CMK (cell line): ENCODE measurements around the gene NF1.
"Not testable (repeated sequence)": the region's sequence is repeated elsewhere in the genome, so short reads cannot be mapped to it uniquely, and the experiment has no call there.

Source experiments
- DNase-seq: peaks from one replicate; pipeline ENCODE4 v3.0.0-alpha.2; 2010; ENCODE audit warnings: low read depth

NF1 gene, protein sequence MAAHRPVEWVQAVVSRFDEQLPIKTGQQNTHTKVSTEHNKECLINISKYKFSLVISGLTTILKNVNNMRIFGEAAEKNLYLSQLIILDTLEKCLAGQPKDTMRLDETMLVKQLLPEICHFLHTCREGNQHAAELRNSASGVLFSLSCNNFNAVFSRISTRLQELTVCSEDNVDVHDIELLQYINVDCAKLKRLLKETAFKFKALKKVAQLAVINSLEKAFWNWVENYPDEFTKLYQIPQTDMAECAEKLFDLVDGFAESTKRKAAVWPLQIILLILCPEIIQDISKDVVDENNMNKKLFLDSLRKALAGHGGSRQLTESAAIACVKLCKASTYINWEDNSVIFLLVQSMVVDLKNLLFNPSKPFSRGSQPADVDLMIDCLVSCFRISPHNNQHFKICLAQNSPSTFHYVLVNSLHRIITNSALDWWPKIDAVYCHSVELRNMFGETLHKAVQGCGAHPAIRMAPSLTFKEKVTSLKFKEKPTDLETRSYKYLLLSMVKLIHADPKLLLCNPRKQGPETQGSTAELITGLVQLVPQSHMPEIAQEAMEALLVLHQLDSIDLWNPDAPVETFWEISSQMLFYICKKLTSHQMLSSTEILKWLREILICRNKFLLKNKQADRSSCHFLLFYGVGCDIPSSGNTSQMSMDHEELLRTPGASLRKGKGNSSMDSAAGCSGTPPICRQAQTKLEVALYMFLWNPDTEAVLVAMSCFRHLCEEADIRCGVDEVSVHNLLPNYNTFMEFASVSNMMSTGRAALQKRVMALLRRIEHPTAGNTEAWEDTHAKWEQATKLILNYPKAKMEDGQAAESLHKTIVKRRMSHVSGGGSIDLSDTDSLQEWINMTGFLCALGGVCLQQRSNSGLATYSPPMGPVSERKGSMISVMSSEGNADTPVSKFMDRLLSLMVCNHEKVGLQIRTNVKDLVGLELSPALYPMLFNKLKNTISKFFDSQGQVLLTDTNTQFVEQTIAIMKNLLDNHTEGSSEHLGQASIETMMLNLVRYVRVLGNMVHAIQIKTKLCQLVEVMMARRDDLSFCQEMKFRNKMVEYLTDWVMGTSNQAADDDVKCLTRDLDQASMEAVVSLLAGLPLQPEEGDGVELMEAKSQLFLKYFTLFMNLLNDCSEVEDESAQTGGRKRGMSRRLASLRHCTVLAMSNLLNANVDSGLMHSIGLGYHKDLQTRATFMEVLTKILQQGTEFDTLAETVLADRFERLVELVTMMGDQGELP (N-terminal part only)

GRCh38 chr17:31094600-31095235, at the start of gene NF1:
Gene NF1, plus strand, starts transcription at chr17:31094977. Its CDS starts 333 bp downstream, at chr17:31095310.
- DNase-seq, result peak; percentile 75

DNA sequence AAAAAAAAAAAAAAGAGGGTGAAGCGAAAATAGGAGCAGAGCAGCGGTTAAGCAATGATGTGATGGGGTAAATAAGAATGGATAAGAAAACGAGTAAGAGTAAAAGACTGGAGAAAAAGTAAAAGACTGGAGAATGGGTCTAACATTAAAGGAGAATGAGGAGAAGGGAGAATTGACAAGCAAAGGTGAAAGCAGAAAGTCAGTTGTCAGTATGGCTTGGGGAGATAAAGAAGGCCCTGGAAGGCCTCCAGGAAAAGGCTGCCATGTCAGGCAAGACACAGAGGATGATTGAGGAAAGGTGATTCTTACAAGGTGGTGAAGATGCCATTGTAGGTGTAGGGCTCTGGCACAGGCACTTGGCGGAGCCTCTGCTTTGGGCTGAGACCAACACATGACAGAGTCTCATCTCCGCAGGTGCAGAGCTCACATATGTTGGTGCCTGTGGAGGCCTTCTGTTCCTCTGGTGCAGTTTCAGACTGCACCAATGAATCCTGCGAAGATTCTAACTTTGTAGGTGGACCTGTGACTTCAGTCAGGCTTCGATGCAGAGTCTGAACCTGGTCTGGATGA, 47.8 kb upstream of the NF1 start:
- not testable (repeated sequence) for DNase-seq

DNA sequence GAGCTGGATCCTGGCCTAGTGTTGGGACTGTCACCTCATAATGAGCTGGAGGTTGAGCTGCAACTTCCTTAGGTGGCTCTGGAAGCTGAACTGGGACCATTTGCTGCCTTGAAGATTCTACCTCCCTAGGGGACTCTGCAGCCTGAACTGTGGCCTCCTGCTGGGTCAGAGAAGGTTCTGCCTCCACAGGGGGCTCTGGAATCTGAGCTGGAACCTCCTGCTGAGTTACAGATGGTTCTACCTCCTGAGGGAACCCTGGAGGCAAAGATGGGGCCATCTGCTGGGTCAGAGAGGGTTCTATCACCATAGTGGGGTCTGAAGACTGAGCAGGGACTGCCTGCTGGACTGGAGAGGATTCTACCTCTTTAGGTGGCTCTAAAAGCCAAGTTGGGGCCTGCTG, 46.6 kb upstream of the NF1 start:
- DNase-seq, result no peak

- no peak for DNase-seq
Measured at GRCh38 chr17:31048780-31049179, 46.0 kb upstream of the NF1 start.

DNA sequence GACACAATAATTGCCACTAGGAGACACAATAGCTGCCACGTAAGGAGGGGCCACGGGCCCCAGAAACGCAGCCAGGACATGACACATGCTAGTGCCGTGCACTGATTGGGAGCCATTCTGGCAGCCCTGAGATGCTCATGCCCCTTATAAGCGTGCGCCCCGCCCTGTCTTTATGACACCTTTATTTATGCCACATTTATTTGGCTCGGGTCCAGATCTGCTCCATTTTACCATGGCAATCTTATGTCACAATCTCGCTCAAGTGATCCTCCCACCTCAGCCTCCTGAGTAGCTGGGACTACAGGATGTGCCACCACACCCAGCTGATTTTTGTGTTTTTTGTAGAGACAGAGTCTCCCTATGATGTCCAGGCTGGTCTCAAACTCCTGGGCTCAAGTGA, 43.8 kb upstream of the NF1 start:
- no peak for DNase-seq

DNA sequence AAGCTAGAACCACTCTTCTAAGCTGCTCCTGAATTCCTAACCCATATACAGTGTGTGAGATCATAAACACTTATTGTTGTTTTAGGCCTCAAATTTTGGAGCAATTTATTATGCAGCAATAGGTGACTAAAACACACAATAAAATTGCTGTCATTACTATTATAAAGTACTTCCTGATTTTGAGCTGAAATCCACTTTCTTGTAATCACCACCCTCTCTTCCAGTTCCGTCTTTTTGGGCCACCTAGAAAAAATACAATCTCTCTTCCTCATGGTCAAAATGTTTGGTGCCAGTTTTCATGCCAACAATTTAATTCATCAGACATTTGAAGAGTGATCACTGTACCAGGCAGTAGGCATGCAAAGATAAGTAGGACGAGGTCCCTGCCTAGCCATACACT, 43.3 kb upstream of the NF1 start:
- no peak for DNase-seq

GRCh38 chr17:31052187-31052889, 42.4 kb upstream of the NF1 start:
- DNase-seq, result no peak

DNA sequence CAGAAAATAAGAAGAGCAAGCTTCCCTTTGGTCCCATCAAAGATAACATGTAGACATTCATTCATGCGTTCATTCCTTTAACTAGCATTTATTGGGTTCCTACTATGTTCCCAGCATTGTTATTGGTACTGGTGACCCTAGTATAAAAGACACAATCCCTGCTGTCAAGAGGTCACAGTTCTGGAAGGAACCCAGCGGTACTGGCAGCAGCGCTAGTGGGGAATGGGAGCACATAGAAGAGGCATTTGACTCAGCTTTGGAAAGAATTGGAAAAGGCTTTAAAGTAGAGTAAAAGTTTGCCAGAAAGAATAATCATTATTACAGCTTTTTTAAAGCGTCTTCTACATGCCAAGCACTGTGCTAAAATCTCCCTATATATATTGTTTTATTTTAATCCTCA, 41.7 kb upstream of the NF1 start:
- no peak for DNase-seq

DNA sequence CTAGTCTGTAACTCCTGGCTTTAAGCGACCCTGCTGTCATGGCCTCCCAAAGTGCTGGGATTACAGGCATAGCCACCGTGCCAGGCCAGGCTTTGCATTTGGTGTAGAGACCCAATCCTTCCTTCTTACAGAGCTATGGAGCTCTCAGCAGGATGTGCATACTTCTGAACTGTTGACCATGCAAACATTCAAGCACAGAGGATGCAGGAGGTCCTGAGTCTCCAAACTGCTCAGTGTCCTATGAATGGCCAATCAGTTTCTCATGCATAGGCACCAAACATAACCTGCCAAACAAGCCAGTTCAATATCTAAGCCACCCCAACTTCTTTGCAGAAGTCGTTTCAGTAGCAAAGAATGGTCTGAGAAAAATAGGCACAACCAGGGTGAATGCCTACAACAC, 40.0 kb upstream of the NF1 start:
- no peak for DNase-seq

DNA sequence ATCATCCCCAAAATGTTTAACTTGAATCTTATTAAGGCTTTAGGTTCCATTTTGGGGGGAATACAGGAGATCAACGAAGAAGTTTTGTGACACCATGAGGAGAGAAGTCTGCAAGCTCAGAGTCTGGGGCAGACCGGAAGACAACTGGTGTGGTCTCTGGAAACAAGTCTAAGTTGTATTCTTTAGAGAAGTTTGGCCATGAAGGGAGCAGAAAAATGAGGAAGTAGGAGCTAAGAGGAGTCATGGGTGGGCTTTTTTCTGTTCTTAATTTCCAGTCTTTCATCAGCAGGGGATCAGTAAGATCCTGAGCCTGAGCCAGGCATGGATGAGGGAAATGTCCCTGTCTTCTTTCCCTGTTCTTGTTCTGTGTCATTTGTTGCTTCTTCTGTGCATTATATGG, 35.8 kb upstream of the NF1 start:
- DNase-seq, result no peak

- DNase-seq, result no peak
Measured at GRCh38 chr17:31060791-31061550, 33.8 kb upstream of the NF1 start.

DNA sequence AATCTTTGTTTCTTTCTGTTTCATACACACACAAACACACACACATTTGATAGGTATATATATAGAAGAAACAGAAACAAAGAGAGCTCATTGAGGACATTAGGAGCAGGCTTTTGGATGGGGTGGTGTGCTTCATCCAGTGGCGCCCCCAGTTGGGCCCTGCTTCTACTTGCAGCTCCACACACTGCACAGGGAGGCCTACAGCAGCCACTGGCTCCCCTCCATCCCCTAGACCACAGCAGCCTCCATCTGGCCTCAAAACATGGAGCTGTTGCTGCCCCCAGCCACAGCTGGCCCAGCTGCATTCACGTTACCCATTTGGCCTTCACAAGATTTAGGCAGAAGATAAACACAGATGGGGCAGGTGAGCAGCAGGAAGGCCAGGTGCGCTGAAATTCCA, 33.1 kb upstream of the NF1 start:
- DNase-seq, result no peak

- no peak for DNase-seq
Measured at GRCh38 chr17:31062346-31062745, 32.4 kb upstream of the NF1 start.

DNA sequence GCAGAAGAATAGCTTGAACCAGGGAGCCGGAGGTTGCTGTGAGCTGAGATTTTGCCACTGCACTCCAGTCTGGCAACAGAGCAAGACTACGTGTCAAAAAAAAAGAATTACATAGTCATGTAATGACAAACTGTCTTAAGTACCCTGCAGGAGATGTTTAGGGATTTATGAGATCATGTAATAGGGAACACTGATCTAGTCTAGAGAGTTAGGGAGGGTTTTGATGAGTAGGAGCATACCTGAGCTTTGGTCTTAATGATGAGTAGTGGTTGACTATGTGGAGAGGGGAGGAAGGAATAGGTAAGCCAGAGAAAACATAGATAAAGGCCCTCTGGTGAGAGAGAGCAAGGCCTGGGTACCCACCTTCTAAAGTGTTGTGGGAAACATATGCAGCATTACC, 30.1 kb upstream of the NF1 start:
- DNase-seq, result no peak

DNA sequence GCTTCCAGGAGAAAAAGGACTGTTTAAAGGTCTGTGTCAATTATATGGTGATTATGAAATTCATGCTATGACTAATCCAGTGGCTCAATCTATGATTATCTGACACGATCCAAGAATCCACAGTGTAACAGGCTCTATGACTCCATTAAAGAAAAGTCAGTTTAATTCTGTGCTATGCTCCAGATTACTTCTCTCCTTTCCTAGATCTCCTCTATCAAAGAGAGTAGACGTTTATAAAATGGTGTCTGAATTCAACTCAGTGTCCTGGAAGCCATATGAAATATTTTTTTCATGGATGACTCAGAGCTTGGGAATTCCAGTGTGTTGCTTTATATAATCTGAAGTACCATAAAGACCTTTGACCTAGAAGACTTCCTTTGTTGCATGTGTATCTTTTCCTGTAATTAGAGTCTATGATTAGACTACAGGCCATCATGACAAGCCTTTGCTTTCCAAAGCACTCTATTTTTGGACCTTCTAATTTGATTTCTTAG, 27.0 kb upstream of the NF1 start:
- DNase-seq, result no peak

- DNase-seq, result no peak
Measured at GRCh38 chr17:31068291-31068690, 26.5 kb upstream of the NF1 start.

DNA sequence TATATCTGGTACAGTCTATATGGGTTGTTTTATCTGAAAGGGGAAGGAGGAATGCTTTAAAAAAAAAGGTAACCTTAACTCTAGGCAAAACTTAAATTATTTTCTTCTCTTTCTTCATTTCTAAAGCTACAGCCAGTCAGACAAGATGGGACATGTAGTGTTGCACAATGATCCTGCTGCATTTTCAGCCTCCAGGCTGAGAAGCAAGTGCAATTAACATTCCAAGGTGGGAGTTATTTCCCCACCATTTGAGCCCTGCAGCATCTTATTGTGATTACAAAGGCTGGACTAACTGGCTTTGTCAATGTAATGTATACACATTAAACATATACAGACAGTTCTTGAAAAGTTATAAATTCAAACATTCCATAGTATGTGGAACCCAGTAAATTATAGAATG, 22.6 kb upstream of the NF1 start:
- DNase-seq, result no peak

DNA sequence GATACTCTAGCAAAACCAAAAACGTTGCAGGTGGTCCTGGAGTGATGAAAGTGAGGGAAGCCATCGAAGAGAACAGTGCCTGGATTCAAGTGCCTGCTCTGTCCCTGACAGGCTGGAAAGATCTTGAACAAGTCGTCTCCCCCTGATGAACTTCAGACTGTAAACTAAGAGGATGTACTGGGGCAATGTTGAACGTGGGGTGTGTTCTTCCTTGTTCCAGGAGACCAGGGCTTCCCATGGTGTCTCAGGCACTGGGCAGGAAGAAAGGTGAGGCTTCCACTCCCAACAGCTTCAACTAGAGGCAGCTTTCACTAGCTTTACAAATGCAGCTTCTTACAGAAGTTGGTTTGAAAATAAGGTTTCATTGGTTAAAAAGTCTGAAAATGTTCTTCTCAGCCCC, 21.4 kb upstream of the NF1 start:
- no peak for DNase-seq

DNA sequence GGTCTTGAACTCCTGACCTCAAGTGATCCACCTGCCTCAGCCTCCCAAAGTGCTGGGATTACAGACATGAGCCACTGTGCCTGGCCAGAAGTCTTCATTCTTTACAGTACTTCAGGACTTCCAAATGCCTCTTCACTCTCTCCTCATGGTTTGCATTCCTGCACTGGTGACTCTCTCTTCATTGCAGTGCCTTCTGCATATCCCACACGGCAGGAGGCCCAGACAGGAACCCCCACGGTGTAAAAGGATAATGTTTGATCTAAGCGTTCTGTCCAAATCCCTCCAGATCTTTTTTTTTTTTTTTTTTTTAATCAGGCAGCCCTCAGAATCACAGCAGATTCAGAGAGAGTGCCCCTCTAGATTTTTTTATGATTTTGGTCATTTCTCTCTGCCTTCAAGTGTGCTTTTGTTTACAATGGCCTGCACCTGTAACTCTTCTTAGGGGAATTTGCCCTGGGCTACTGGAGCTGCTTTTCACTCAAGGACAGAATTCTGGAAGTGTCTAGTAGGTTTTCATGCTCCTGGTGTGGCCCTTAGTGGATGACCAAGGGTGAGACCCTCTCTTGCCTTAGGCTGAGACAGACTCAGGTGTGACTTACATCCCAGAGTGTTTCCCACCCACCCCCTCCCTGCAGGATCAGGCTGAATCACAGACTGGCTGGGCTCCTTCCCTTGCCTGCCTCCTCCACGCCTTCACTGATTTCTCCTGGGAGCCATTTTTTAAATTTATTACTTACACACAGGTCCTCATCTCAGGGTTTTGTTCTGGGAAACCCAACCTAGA, 19.8 kb upstream of the NF1 start:
- DNase-seq, result no peak
